HG03565 (cell line): ENCODE results near the gene KRTAP10-11.

ENCODE experiments used
- ATAC-seq: cut with Tn5 transposase; IDR thresholded peaks from one replicate; pipeline ENCODE4 v1.9.1; 2021; ENCODE audit warnings: mild to moderate bottlenecking, moderate library complexity; ENCODE audit not compliant: unreplicated experiment

KRTAP10-11 gene

GRCh38 chr21:44692798-44693512 is 46.7 kb downstream of the KRTAP10-11 start:
- no peak for ATAC-seq

GRCh38 chr21:44694776-44695175 is 48.6 kb downstream of the KRTAP10-11 start:
- no peak for ATAC-seq

GRCh38 chr21:44695184-44695583 is 49.0 kb downstream of the KRTAP10-11 start:
- no peak for ATAC-seq

DNA sequence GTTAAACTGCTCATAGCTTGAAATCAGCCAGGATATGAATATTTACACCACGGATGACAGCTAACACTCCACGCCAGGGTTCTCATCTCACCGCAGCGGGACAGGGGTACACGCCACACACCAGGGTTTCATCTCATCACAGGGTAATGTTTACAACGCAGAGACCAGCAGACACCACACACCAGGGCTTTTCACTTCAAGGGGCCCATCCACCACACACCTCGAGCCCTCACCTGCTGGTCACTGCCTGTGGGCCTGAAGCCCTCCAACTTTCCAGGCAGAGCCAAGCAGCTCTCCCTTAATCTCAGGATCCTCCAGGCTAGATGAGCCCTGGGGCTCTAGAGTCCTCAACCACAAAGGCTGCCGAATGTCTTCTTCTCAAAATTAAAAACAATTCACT is 49.4 kb downstream of the KRTAP10-11 start:
- no peak for ATAC-seq

- ATAC-seq, result no peak
Measured at GRCh38 chr21:44696572-44696971, 50.4 kb downstream of the KRTAP10-11 start.
